Activated naive CD8-positive, alpha-beta T cell (primary cell): ENCODE data around the gene SPTBN5.

Source experiments
- H3K27ac Mint-ChIP-seq: one replicate; pipeline ENCODE4 v1.8.0; 2021; ENCODE audit warnings: mixed read lengths
- H3K27me3 Mint-ChIP-seq: one replicate; pipeline ENCODE4 v1.8.0; 2021; ENCODE audit warnings: mixed read lengths
- H3K36me3 Mint-ChIP-seq: one replicate; pipeline ENCODE4 v1.8.0; 2021; ENCODE audit warnings: mixed read lengths
- H3K4me1 Mint-ChIP-seq: one replicate; pipeline ENCODE4 v1.8.0; 2021; ENCODE audit warnings: low read depth, mixed read lengths
- H3K4me3 Mint-ChIP-seq: one replicate; pipeline ENCODE4 v1.8.0; 2021; ENCODE audit warnings: mild to moderate bottlenecking, mixed read lengths
- H3K9me3 Mint-ChIP-seq: one replicate; pipeline ENCODE4 v1.8.0; 2021; ENCODE audit warnings: low read depth, mixed read lengths

Gene SPTBN5

DNA sequence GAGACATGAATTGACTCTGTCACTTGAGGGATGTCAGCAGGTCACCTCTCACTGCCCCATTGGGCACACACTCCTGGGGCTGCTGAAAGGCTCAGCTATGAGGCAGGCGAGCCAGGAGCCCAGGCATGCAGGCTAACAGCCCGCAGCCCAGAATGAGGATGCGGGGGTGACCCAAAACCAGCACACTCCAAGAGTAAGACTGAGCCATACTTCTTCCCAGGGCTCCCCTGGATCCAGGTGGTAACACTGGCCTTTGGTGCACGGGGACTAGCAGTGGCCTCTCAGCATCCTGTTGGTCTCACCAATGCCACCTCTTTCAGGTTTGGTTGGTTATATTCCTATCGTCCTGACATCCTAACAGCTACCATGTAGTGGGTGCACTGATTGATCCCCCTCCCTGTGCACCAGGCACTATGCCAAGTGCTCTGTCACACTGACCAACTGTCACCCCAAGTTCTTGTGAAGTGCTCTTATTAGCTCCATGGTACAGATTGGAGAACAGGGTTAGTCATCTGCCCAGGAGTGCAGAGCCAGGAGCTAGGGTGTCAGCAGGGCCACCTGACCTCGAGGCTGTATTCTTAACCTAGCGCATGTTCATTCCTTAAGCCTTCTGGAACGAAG is 24.8 kb upstream of the SPTBN5 start:
- peaks cover 10% of the 10 kb centered on the region for H3K36me3 Mint-ChIP-seq
- H3K27ac Mint-ChIP-seq: no peak overlapping the region
- H3K27me3 Mint-ChIP-seq: no peaks in the 10 kb centered on the region
- H3K9me3 Mint-ChIP-seq: no peaks in the 10 kb centered on the region
- H3K4me1 Mint-ChIP-seq: peaks cover 2% of the 10 kb centered on the region
- H3K4me3 Mint-ChIP-seq: no peak overlapping the region

DNA sequence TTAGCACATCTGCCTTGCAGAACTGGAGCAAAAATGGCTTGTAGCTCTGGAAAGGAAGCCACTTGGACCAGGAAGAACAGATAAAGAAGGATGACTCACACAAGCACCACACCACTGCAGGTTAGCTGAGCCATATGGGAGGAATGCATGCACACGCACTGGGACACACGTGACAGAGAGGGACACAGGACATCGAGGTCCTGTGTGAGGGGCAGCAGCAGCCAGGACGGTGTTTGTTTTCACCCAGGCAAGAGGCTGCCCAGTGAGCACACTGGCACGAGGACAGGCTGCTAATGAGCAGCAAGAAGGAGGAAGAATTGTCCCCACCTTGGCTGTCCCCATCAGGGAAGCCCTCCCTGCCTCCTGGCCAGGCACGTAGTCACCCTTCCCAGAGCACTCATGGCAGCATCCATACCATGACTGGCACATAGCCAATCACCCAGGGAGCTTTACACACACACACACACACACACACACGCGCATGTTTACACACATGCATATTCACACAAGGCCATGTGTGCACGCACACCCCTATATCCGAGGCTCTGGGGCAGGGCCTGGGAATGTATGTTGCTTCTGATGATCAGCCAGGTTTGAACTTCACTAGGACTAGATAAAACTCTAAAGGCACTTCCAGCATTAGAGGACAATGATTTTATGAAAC is 24.0 kb upstream of the SPTBN5 start:
- Mint-ChIP-seq H3K36me3 (peaks cover 10% of the 10 kb centered on the region), H3K4me1 (peaks cover 2% of the 10 kb centered on the region), H3K27me3 (no peaks in the 10 kb centered on the region), H3K9me3 (no peaks in the 10 kb centered on the region), H3K4me3 (no peak overlapping the region), H3K27ac (no peak overlapping the region)

DNA sequence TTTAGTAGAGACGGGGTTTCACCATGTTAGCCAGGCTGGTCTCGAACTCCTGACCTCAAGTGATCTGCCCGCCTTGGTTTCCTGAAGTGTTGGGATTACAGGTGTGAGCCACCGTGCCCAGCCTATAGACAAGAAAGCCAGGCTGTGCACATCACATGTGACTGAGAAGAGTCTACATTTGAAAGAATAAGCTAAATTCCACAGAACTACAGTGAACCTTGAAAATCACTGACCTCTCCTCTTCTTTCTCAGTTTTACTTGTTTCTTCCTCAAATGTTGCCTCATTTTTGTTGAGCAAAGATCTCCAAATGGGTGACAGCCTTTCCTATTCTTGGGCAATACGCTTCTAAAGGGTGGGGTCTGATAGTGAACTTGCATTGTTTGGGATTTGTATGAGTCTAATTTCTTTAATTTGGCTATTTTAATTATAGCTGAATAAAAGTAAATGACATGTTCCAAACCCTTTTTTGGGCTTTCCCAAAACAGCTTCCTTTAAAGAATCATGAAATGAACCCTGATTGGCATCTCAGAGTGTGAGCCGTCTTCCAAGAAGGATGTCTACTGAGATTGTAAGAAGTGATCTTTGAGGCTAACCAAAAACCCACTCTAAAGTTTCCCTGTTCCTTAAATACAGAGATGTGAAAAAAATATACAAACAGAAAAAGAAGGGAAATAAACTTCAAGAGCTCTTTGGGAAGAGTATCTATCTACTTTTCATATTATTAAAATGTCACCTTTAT is 21.6 kb upstream of the SPTBN5 start:
- H3K4me1 Mint-ChIP-seq: peaks cover 2% of the 10 kb centered on the region
- no peaks in the 10 kb centered on the region for H3K27me3 Mint-ChIP-seq
- no peak overlapping the region for H3K4me3 Mint-ChIP-seq
- H3K36me3 Mint-ChIP-seq: peaks cover 5% of the 10 kb centered on the region
- no peaks in the 10 kb centered on the region for H3K9me3 Mint-ChIP-seq
- no peak overlapping the region for H3K27ac Mint-ChIP-seq

DNA sequence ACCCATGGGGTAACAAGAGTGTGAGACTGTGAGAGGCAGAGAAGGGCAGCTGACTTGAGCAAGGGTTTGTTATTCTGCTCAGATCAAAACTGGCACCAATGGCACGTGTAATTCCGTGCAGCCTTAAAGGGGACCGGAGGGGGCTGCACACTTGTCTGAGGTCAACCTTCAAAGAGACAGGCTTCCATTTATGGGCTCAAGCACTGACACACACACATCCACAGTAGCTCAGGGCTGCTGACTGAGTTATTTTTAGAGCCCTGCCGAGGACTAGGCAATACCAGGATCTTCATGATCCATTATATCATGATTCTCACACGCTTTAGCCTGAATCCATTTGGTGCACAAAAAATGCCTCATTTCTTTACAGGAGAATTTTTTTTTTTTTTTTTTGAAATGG is 20.6 kb upstream of the SPTBN5 start:
- Mint-ChIP-seq H3K4me1 (peaks cover 2% of the 10 kb centered on the region), H3K27ac (no peak overlapping the region), H3K36me3 (peaks cover 5% of the 10 kb centered on the region), H3K9me3 (no peaks in the 10 kb centered on the region), H3K27me3 (no peaks in the 10 kb centered on the region), H3K4me3 (no peak overlapping the region)

DNA sequence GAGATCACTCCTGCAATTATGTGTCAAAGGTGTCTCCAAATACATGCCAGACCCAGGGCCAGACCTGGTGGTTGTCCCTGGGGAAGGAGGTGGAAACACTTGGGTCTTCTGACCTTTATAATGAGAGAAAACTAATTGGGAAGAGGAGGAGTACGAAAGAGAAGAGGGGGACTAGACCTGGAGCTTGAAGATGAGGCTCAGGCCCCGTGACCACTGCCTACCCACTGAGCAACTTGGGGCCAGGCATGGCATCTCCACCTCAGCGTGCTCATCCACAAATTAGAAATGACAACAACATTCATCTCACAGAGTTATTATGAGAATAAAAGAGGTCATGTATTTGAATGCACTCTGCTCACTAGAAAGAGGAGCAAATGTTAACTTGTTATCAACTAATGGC is 19.4 kb upstream of the SPTBN5 start:
- Mint-ChIP-seq H3K27ac (no peak overlapping the region), H3K9me3 (no peaks in the 10 kb centered on the region), H3K36me3 (peaks cover 5% of the 10 kb centered on the region), H3K27me3 (no peaks in the 10 kb centered on the region), H3K4me3 (no peak overlapping the region), H3K4me1 (peaks cover 2% of the 10 kb centered on the region)

DNA sequence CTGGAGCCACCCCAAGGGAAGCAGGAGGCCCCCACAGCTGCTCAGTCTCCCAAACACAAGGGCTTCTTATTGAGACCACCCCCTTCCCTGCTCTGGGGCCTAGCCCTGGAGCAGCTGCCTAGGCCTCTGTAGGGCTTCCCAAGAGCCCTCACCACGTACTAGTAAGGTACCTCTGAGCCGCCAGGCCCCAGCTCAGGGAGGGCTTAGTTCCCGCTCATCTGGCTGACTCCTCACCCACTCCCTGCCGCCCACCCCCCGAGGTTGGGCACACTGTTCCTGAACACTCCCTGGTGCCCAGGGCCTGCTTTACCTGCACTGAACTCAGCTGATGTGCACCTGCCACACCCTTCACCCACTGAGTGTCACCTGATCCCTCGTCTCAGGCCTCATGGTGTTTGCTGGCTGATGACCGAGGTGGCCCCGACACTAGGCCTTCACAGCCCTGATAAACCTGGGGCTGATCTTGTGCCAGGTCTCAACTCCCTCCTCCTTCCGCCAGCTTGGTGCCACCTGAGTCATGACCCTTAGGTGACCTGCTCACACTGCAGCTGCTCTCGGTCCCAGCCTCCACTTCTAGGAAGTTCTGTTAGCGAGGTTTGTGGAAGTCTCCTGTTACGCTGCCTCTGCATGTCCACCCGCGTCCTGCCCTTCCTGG is 18.0 kb upstream of the SPTBN5 start:
- H3K4me1 Mint-ChIP-seq: peaks cover 2% of the 10 kb centered on the region
- H3K9me3 Mint-ChIP-seq: no peaks in the 10 kb centered on the region
- no peak overlapping the region for H3K27ac Mint-ChIP-seq
- no peaks in the 10 kb centered on the region for H3K27me3 Mint-ChIP-seq
- peaks cover 2% of the 10 kb centered on the region for H3K36me3 Mint-ChIP-seq
- no peak overlapping the region for H3K4me3 Mint-ChIP-seq

DNA sequence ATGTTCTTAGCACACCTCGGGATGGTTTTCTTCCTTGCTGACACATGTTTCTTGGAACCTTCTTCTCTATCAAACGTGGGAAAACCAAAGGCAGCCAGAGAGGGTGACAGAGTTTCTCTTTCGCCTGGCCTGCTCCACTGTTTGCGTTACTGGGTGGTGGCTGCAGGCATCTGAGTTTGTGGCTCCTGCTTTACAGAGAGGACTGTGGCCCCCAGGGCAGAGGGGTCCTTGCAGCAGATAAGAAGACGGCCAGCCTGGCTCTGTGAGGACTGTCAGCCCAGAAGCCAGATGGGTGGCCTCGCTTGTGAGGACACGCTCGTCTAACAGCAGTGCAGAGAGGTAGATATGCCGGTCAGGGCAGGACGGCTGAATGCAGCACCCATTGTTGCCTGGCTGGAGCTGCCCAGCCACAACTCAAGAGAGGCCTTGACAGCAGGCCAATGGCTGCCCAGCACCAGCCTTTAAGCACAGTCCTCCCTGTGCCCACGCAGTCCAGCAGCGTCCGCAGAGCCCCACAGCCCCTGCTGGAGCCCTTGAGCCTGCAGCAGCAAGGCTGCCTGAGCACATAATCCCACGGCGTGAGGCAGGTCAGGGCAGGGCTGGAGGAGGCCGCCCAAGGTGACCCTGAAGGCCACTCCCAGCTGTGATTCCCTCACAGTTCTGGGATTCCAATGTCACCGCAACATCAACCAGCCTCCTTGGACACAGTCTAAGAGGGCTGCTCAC is 15.0 kb upstream of the SPTBN5 start:
- H3K27ac Mint-ChIP-seq: no peak overlapping the region
- H3K4me1 Mint-ChIP-seq: peaks cover 4% of the 10 kb centered on the region
- H3K36me3 Mint-ChIP-seq: peaks cover 4% of the 10 kb centered on the region
- no peaks in the 10 kb centered on the region for H3K9me3 Mint-ChIP-seq
- no peaks in the 10 kb centered on the region for H3K27me3 Mint-ChIP-seq
- no peak overlapping the region for H3K4me3 Mint-ChIP-seq

DNA sequence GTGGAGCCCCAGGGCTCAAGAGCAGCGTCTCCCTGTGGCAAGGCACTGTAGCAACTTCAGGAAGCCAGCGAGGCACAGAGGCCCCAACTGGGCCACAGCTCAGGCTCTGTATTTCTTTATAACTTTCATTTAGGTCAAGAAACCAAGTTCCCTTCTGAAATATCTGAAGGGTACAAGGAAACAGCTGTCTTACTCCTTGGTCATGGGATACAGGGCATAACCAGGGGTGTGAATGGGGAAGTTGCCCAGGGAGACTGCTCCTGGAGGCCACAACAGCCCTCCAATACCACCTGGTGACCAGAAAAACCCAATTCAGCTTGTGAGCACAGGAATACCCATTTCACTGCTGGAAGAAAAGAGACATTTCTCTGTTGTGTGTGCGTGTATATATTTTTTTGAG is 13.3 kb upstream of the SPTBN5 start:
- Mint-ChIP-seq H3K27ac (no peak overlapping the region), H3K36me3 (peaks cover 4% of the 10 kb centered on the region), H3K4me3 (no peak overlapping the region), H3K9me3 (no peaks in the 10 kb centered on the region), H3K27me3 (no peaks in the 10 kb centered on the region), H3K4me1 (peaks cover 3% of the 10 kb centered on the region)

DNA sequence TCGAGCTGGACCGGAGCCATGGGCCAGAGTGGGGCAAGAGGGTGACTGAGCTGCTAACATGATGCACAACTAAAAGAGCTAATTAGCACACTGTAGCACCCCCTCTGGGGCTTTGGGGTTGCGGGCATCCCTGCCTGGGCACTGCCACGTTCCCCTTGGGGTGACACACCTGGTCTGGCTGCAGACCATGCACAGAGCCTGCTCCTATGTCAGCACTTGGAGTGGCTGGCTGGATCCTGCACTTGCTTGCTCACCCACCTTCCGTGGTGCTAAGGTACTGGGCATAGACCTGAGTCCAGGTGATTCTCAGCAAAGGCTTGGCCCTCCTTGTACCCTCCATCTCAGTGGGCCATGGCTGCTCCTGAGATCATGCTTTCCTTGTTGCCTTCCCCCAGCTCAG is 12.8 kb upstream of the SPTBN5 start:
- no peak overlapping the region for H3K27ac Mint-ChIP-seq
- no peaks in the 10 kb centered on the region for H3K27me3 Mint-ChIP-seq

DNA sequence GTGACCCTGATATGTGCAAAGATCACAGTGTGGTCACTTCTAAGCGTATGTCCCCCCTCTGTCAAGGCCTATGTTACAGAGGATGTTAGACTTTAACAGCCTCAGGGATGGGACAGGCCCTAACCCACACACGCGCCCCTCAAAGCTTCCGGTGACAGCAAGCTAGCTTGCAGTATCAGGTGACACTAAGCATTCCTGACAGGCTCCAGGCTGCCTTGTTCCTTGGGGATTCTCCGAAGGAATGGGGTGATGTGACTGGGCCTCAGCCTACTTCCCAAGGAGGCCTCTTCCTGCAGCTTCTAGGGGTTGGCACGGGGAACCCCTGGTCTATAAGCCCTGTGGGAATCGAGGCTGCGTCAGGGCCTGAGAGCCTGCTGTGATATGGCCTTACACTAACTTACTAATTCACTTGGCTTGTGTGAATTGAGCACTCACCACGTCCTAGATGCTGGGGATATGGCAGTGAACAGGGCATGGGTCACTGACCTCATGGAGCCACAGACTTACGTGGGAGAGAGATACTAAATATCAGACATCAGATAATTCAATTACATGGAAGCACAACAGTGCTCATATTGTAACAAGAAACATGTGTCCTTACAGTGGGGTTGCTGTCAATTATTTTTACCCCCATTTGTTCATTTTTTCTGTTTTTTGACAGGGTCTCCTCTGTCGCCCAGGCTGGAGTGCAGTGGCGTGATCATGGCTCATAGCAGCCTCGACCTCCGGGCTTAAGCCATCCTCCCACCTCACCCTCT is 11.4 kb upstream of the SPTBN5 start:
- Mint-ChIP-seq H3K36me3 (peaks cover 4% of the 10 kb centered on the region), H3K27ac (no peak overlapping the region), H3K4me1 (peaks cover 3% of the 10 kb centered on the region), H3K27me3 (no peaks in the 10 kb centered on the region), H3K4me3 (no peak overlapping the region), H3K9me3 (no peaks in the 10 kb centered on the region)

More for the DNA sequence above, 12.8 kb upstream of the SPTBN5 start:
- Mint-ChIP-seq H3K4me1 (peaks cover 3% of the 10 kb centered on the region), H3K36me3 (peaks cover 4% of the 10 kb centered on the region), H3K9me3 (no peaks in the 10 kb centered on the region), H3K4me3 (no peak overlapping the region)

DNA sequence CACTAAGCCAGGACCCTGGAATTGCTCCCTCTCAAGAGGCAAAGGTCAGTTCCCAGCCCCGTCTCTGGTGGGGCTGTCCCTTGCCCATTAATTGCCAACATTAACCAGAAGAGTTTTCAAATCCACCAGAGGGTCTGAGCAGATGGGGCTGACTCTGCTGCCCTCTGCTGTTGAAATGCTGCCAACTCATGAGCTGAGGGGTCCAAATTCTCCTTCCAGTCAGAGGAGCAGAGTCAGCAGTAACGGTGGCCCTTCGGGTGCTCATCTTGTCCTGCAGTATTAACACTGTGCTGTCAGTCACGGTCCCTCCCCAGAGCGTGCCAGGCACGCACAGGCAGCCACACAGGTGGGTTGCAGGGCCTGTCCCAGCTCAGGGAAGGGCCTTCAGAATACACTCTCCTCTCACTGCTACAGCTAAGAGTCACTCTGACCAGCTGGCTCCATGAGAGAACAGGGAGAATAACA is 10.7 kb upstream of the SPTBN5 start:
- H3K27ac Mint-ChIP-seq: no peak overlapping the region
- H3K4me1 Mint-ChIP-seq: peaks cover 3% of the 10 kb centered on the region
- no peaks in the 10 kb centered on the region for H3K9me3 Mint-ChIP-seq
- no peaks in the 10 kb centered on the region for H3K27me3 Mint-ChIP-seq
- H3K4me3 Mint-ChIP-seq: no peak overlapping the region
- H3K36me3 Mint-ChIP-seq: peaks cover 4% of the 10 kb centered on the region

DNA sequence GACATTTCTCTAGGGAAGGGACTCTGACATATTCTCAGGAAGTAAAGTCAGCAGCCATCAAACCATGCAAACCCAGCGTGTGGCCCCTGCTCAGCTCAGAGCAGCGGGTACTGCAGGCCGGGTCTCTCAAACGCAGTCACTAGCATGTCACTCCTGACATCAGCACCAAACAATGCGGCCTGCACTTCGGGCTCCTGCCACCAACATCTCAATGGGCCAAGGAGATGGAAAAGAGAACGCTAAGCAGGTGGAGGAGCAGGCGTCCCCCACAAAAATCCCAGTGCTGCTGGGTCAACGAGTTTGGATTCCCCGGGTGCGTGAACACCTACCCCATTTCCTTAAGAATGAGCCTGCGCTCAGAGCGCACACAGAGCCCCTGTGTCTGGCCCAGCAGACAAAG is 9.9 kb upstream of the SPTBN5 start:
- Mint-ChIP-seq H3K27ac (no peak overlapping the region), H3K27me3 (no peaks in the 10 kb centered on the region), H3K4me3 (no peak overlapping the region), H3K36me3 (peaks cover 4% of the 10 kb centered on the region), H3K4me1 (peaks cover 3% of the 10 kb centered on the region), H3K9me3 (no peaks in the 10 kb centered on the region)

DNA sequence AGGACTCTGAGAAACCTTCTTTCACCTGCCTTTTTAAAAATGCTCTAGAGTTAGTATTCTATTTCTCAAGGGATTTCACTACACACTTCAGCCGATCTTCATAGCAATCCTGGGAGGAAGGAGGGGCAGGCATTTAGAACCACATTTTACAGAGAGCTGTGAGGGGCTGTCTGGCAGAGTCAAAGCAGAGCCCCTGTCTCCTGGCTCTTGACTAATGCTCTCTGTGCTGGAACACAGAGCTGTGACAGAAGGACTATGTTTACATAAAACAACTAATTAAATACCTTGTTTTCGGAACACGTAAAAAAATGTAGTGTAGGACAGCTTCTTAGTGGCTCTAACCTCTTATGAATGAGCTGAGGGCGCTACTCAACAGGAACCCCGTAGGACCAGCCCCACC is 7.6 kb upstream of the SPTBN5 start:
- Mint-ChIP-seq H3K36me3 (peaks cover 4% of the 10 kb centered on the region), H3K27me3 (no peaks in the 10 kb centered on the region), H3K9me3 (no peaks in the 10 kb centered on the region), H3K4me1 (peaks cover 5% of the 10 kb centered on the region), H3K27ac (no peak overlapping the region), H3K4me3 (no peak overlapping the region)
